GM18951 (cell line): ENCODE results near the gene CLDN14.

Experiments used
- POLR2A ChIP-seq: IDR thresholded peaks from 4 replicates; pipeline ENCODE4 v1.6.1; 2011; ENCODE audit warnings: mild to moderate bottlenecking; ENCODE audit not compliant: insufficient read length, insufficient read depth; ENCODE audit errors: extremely low read depth
- in situ Hi-C: fragments of 300-500 bp; cut with MboI; formaldehyde crosslinking; loops from one replicate; pipeline ENCODE4 v1.12.0; 2022; ENCODE audit warnings: low sequenced_read_pairs, mixed read lengths, inconsistent platforms; ENCODE audit not compliant: unreplicated experiment

Gene CLDN14

DNA sequence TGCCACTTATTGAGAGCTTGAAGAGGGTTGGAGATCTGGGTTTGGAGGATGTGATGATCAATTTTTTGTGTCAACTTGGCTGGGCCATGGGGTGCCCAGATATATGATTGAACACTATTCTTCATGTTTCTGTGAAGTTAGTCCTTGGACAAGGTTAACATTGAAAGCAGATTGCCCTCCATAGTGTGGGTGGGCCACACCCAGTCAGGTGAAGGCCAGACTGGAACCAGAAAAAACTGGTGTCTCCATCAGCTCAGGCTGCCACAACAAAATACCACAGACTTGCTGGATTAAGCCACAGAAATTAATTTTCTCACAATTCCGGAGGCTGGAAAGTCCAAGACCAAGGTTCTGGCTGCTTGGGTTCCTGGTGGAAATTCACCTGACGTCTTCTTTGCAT is 7.5 kb downstream of the CLDN14 start:
- in situ Hi-C loops = no loop called here
- TF ChIP-seq POLR2A = no peak

DNA sequence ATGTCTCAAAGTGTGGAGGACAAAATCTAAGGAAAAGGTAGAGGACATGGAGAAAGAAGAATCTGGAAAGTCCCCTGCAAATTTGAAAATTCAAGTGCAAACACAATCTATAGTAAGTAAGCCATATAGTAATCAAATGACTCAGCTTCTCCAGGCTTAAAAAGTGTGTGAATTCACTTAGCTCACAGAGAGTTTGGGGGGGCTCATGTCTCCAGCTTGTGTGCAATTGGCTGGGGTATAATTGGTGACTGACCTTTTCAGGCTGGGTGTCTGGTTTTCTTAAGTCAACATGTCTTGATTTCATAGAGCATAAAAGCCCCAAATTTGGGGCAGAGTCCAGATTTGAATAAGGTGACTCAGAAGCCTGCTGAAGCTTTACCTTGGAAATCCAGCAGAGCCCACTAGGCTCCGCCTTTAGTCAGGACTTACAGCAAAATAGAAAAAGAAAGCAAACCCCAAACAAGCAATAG is 8.6 kb downstream of the CLDN14 start:
- in situ Hi-C loops = no loop called here
- TF ChIP-seq POLR2A = no peak

DNA sequence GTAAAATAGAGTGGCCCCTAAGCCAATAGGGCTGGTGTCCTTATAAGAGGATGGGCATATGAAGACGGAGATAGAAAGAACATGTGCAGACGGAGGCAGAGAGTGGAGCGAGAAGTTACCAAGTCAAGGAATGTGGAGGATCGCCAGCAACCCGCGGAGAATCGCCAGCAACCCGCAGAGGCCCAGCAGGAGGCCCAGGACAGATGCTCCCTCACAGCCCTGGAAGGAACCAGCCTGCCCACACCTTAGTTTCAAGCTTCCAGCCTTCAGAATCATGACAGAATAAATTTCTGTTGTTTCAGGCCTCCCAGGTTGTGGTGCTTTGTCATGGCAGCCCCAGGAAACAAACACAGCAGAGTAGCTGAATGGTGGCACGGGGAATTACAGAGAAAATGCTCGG is 9.6 kb downstream of the CLDN14 start:
- in situ Hi-C loops = no loop called here

DNA sequence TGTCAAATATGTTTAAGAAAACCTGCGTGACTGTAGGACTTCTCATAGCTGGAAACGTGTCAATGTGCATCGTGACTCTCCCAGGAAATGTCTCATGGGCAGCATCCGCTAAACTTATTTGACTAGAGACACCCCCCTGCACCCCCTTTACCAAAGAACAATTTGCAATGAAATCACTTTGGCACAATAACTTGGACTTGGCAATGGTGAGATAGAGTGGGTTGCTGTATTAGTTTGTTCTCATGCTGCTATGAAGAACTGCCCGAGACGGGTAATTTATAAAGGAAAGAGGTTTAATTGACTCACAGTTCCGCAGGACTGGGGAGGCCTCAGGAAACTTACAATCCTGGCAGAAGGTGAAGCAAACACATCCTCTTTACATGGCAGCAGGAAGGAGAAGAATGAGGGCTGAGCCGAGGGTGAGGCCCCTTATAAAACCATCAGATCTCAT is 13.8 kb downstream of the CLDN14 start:
- no peak for TF ChIP-seq POLR2A
- in situ Hi-C loops = no loop called here

More for the DNA sequence above, 9.6 kb downstream of the CLDN14 start:
- no peak for TF ChIP-seq POLR2A

DNA sequence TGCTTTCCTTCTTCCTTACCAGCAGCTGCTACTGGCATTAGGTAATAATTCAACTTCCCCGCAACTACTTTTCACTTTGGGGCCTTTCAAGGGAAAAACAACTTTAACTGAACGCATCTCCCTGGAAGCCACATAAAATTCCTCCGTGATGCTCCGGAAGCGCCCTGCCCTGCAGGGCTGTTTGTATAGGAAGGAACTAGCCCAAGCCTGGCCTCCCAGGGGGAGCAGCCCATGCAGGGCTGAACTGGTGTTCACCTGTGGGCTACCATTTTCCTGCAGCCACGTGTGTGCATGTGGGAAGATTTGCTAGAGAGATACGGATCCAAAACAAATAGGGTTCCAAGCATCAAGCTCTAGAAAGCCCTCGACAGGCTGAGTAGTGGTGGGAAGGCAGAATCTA is 14.4 kb downstream of the CLDN14 start:
- TF ChIP-seq POLR2A = no peak
- in situ Hi-C loops = no loop called here

DNA sequence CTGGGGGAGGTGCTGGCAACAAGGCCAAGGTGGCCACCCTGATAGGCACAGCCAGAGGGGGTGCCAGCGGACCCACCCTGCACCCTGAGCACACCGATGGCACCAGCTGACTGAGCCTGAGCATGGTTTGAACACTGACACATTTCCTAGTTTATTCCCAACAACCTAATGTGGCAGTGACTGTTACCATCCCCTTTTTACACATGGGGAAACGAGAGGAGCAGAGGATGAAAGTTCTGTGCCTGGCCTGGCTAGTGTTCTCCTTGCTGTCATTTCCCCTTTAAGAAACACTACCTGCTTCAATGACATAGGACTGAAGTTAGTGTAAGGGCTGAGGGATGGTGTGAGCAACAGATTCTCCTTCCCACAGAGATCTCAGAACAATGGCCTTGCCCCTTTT is 15.3 kb downstream of the CLDN14 start:
- no peak for TF ChIP-seq POLR2A
- in situ Hi-C loops = no loop called here

DNA sequence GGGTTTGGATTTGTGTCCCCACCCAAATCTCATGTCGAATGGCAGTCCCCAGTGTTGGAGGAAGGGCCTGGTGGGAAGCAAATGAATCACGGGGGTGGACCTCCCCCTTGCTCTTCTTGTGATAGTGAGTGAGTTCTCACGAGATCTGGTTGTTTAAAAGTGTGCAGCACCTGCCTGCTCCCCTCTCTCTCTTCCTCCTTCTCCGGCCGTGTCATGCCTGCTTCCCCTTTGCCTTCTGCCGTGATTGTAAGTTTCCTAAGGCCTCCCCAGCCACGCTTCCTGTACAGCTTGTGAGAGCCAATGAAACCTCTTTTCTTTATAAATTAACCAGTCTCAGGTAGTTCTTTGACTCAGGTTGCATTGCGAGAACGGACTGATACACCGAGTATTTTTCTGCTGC is 15.9 kb downstream of the CLDN14 start:
- in situ Hi-C loops = no loop called here

DNA sequence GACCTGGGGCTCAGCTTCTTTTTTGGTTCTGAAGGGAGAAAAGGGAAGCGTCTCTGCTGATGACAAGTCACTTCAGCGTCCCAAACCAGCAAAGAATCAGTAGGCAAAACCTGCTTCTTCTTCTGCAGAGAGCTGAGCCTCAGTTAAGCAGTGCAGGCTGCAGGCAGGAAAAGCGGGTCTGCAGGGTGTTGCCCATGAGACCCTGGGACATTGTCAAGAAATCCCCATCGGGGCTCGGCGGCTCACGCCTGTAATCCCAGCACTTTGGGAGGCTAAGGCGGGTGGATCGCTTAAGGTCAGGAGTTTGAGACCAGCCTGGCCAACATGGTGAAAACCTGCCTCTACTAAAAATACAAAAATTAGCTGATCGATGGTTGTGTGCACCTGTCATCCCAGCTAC is 16.7 kb downstream of the CLDN14 start:
- no peak for TF ChIP-seq POLR2A
- in situ Hi-C loops = no loop called here

More for the DNA sequence above, 15.9 kb downstream of the CLDN14 start:
- TF ChIP-seq POLR2A = no peak

DNA sequence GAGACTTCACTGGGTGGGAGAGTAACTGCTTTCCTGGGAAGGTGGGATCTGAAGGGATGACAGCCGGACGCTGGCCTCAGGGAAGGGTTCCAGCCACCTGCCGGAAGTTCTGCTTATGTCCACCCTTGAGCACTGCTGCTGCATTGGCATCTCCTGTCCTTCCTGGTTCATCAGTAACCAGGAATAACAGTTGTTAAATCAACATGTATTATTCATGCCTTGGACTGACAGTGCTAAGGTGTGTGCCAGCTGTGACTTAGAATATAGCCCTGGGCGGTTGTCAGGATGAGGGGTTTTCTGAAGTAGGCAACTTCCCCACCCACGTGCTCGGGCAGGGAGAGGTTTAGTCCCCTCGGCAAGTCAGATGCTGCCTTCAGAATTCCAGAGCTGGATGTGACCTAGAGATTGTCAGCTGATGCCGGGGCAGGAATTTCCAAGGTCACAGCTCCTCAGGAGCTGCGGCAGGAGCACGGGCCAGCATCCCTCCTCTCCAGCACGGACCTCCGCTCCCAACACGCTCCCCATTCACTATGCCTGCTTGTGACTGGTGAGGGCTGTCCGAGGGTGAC is 17.9 kb downstream of the CLDN14 start:
- in situ Hi-C loops = no loop called here

DNA sequence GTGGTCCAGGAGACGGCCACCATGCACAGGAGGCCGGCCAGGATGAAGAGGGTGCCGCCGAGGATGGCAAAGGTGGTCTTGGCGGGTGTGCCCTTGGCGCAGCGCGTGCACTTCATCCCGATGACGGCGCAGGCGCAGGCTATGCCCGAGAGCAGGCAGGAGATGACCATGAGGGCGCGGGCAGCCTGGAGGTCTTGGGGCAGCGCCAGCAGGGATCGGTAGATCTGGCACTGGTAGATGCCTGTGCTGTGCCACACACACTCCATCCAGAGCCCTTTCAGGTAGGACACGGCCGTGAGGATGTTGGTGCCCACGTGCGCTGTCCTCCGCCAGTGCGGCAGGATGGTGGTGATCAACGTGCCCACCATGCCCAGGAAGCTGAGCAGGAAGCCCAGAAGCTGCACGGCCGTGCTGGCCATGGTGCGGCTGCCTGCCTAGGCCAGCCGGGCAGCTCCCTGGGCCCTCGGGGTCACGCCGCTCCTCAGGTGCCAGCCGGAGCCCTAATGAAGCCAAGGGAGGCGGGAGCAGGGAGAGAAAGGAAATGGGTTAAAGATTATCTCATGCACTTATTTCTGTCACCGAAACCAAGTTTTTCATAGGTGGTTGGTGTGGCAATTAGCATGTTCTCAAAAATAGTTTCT is 18.5 kb downstream of the CLDN14 start:
- in situ Hi-C loops = no loop called here
- no peak for TF ChIP-seq POLR2A

More for the DNA sequence above, 17.9 kb downstream of the CLDN14 start:
- TF ChIP-seq POLR2A = no peak

DNA sequence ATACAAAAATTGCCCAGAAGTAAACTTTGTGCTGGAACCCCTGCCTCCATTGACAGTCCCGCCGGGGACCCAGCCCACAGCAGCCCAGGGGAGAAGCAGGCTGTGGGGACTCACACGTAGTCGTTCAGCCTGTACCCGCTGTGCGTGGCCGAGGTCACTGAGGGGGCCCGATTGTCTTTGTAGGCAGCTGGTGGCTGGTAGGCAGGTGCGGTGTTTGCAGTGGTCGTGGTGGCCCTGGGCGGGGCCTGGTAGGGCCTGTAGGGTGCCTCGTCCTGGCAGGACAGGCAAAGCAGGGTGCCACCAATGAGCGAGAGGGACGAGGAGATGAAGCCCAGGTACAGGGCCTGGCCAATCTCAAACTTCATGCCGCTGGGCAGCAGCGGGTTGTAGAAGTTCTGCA is 19.1 kb downstream of the CLDN14 start:
- no peak for TF ChIP-seq POLR2A
- in situ Hi-C loops = no loop called here

DNA sequence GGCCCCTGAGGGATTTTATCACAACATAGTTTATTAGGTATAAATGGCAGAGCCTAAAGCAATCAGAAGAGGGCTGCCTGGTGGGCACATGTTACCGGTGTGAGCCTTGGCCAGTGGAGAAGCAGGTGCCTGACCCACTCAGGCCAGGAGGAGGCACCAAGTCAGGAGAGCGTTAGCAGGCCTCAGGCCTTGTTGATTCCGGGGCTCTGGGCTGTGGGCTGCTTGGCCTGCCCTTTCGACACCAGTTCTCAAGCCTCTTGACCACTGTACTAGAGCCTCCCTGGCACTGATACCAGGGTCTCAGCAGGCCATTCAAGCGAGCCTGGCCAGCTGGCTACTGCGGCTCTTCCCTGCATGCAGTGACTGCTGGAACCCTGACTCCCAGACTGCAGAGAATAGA is 20.8 kb downstream of the CLDN14 start:
- no peak for TF ChIP-seq POLR2A
- in situ Hi-C loops = no loop called here

DNA sequence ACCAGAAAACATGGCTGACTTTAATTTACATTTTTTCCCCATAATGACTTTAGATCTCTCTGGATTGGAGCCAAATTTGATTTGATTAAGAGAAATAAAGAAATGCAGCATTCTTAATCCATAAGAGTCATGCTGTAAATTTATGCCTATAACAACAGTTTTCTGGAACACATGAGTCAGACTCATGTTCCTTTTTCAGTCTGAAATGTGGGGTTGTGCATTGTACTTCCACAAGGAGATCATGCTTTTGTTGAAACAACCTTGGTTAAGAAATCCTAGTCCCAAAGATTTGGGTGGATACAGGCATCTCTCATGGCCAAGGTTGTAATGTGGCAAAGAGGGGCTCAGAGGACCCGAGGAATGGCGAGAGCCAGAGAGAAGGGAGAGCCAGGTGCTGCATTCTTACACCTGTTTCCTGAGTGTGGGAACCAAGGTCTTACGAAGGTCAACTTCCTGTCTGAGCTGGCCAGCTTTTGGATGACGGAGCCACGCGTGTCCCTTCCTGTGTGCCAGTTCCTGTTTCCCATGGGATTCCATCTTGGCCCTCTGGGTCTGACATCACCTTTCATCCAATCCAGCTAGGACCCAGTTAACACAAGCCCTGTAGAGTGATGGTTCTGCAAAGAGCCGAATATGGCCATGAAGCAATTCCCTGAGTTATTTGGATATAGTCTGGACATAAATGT is 23.1 kb downstream of the CLDN14 start:
- TF ChIP-seq POLR2A = no peak
- in situ Hi-C loops = no loop called here

DNA sequence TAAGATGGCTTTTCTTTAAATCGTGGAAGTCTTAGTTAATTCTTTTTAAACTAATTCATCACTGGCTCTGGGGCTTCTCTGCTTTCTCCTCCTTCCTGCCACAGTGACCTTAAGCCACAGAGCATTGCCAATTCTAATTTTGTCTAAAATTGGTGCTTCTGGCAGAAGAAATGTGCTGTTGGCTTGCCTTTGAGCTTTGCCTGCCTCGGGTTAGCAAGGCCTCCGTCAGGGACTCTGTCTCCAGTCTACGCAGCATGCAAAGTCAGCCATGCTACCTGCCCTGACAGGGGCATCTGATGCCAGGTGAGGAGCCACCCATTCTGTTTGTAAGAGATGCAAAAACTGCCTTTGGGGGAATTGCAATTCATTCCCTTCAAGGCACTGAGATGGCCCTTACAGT is 25.2 kb downstream of the CLDN14 start:
- no peak for TF ChIP-seq POLR2A
- in situ Hi-C loops = no loop called here
